SK-N-SH (cell line): ENCODE measurements around the gene CASP7. TPM values are rescaled to one million over a fixed set of nuclear protein-coding genes. Genes with fewer than 3 reads are reported as not detected.

Source experiments
- CTCF ChIA-PET: fragments of 300-600, 350-600 bp; formaldehyde crosslinking; extraction: SDS; loops from one replicate; lab custom pipeline; 2021; lab: Yijun Ruan, JAX
- POLR2A ChIA-PET: fragments of 350-600 bp; sonication (Branson Sonifier 250); formaldehyde crosslinking; extraction: SDS; loops from one replicate; lab custom pipeline; 2020; ENCODE audit warnings: antibody characterized with exemption, inconsistent platforms; lab: Yijun Ruan, JAX
- DNase-seq: peaks from one replicate; pipeline ENCODE4 v3.0.0; 2012
- H2AFZ ChIP-seq: fragments of 200-600 bp; sonication (generic); 2 replicates; pipeline ENCODE4 v1.8.1; 2016; ENCODE audit warnings: antibody characterized with exemption, mild to moderate bottlenecking, low read depth
- H3F3A ChIP-seq: fragments of 200-600 bp; sonication (generic); replicated peaks from 2 replicates; pipeline ENCODE3; 2016; ENCODE audit warnings: antibody characterized with exemption, mild to moderate bottlenecking; ENCODE audit not compliant: insufficient read depth
- H3K27ac ChIP-seq, 2 experiments: fragments of 200-500 bp in 1 of 2; fragments of 200-600 bp in 1 of 2; sonication (Bioruptor generic) in 1 of 2; sonication (generic), shearing (Covaris generic) in 1 of 2; 2 replicates each; pipeline versions ENCODE4 v1.5.1 to v1.6.1; 2014 to 2016; ENCODE audit warnings: low read depth in 2 of 2, inconsistent platforms in 1 of 2, low read length in 1 of 2, mild to moderate bottlenecking in 1 of 2, mixed read lengths in 1 of 2
- H3K27me3 ChIP-seq: fragments of 200-600 bp; sonication (generic), shearing (Covaris generic); 2 replicates; pipeline ENCODE4 v1.6.1; 2016; ENCODE audit warnings: mixed run types; ENCODE audit not compliant: insufficient read depth
- H3K36me3 ChIP-seq, 2 experiments: fragments of 200-500 bp in 1 of 2; fragments of 200-600 bp in 1 of 2; sonication (Bioruptor generic) in 1 of 2; sonication (generic) in 1 of 2; replicated peaks in 1 of 2; 2 replicates each; pipeline versions ENCODE3 to v1.5.1; 2014 to 2016; ENCODE audit warnings: low read length in 1 of 2, mild to moderate bottlenecking in 1 of 2; ENCODE audit not compliant: insufficient read depth in 2 of 2, control insufficient read depth in 1 of 2
- H3K4me1 ChIP-seq, 2 experiments: fragments of 200-500 bp in 1 of 2; fragments of 200-600 bp in 1 of 2; sonication (Bioruptor generic) in 1 of 2; sonication (generic), shearing (Covaris generic) in 1 of 2; 2 replicates each; pipeline versions ENCODE4 v1.5.1 to v1.6.1; 2014 to 2016; ENCODE audit warnings: low read depth in 1 of 2, low read length in 1 of 2, mixed run types in 1 of 2; ENCODE audit not compliant: insufficient read depth in 2 of 2, control insufficient read depth in 1 of 2
- H3K4me2 ChIP-seq: fragments of 200-600 bp; sonication (generic), shearing (Covaris generic); 2 replicates; pipeline ENCODE4 v1.6.1; 2017; ENCODE audit warnings: mixed run types
- H3K4me3 ChIP-seq, 2 experiments: fragments of 200-500 bp in 1 of 2; fragments of 200-600 bp in 1 of 2; sonication (Bioruptor generic) in 1 of 2; sonication (generic), shearing (Covaris generic) in 1 of 2; 2 replicates each; pipeline versions ENCODE4 v1.5.1 to v1.8.1; 2014 to 2016; ENCODE audit warnings: low read depth in 2 of 2, inconsistent platforms in 1 of 2, low read length in 1 of 2, mild to moderate bottlenecking in 1 of 2, mixed read lengths in 1 of 2, moderate library complexity in 1 of 2
- H3K79me2 ChIP-seq: fragments of 200-600 bp; sonication (generic); 2 replicates; pipeline ENCODE4 v1.8.1; 2017; ENCODE audit warnings: mild to moderate bottlenecking; ENCODE audit not compliant: insufficient read depth
- H3K9ac ChIP-seq: fragments of 200-600 bp; sonication (generic); 2 replicates; pipeline ENCODE4 v1.6.1; 2017; ENCODE audit warnings: mixed run types
- H3K9me2 ChIP-seq: fragments of 200-600 bp; sonication (generic); 2 replicates; pipeline ENCODE4 v1.6.1; 2017; ENCODE audit warnings: mixed run types
- H3K9me3 ChIP-seq: fragments of 200-600 bp; sonication (generic); 2 replicates; pipeline ENCODE4 v1.6.1; 2017; ENCODE audit warnings: mixed run types, mild to moderate bottlenecking, moderate library complexity
- H4K20me1 ChIP-seq: fragments of 200-600 bp; sonication (generic); 2 replicates; pipeline ENCODE4 v1.6.1; 2017; ENCODE audit warnings: mild to moderate bottlenecking, mixed run types; ENCODE audit not compliant: insufficient read depth
- ELF1 ChIP-seq: IDR thresholded peaks from 2 replicates; pipeline ENCODE4 v1.4.0; 2012
- EP300 ChIP-seq, 2 experiments: IDR thresholded peaks; 2 replicates each; pipeline versions ENCODE4 v1.4.0 to v1.6.1; 2012; ENCODE audit warnings: borderline replicate concordance in 1 of 2, low read depth in 1 of 2, low read length in 1 of 2
- EZH2phosphoT487 ChIP-seq: fragments of 200-600 bp; sonication (generic); IDR thresholded peaks from 2 replicates; pipeline ENCODE4 v1.6.1; 2017; ENCODE audit warnings: low read depth, mixed run types, mild to moderate bottlenecking, antibody characterized with exemption, moderate library complexity, borderline replicate concordance
- FOXM1 ChIP-seq: IDR thresholded peaks from 2 replicates; pipeline ENCODE4 v1.4.0; 2012; ENCODE audit warnings: low read depth, mild to moderate bottlenecking
- GABPA ChIP-seq: IDR thresholded peaks from 2 replicates; pipeline ENCODE4 v1.4.0; 2012; ENCODE audit warnings: low read depth, mild to moderate bottlenecking
- JUND ChIP-seq: IDR thresholded peaks from 2 replicates; pipeline ENCODE4 v1.4.0; 2012
- POLR2AphosphoS5 ChIP-seq: IDR thresholded peaks from 2 replicates; pipeline ENCODE4 v1.6.1; 2012; ENCODE audit warnings: low read depth, low read length
- RAD21 ChIP-seq: IDR thresholded peaks from 2 replicates; pipeline ENCODE4 v1.6.1; 2012; ENCODE audit warnings: mild to moderate bottlenecking, low read length
- RCOR1 ChIP-seq: fragments of 150-350 bp; IDR thresholded peaks from 2 replicates; pipeline ENCODE4 v1.6.1; 2017; ENCODE audit warnings: antibody characterized with exemption, low read length
- RFX5 ChIP-seq: IDR thresholded peaks from 2 replicates; pipeline ENCODE4 v1.6.1; 2012; ENCODE audit warnings: mild to moderate bottlenecking, improper control_type of control experiment, low read length
- SIN3A ChIP-seq: IDR thresholded peaks from 2 replicates; pipeline ENCODE4 v1.6.1; 2012; ENCODE audit warnings: low read depth, mild to moderate bottlenecking, low read length, moderate library complexity, borderline replicate concordance
- TCF12 ChIP-seq: IDR thresholded peaks from 2 replicates; pipeline ENCODE4 v1.4.0; 2012
- WGBS: methylation state at CpG from one replicate; pipeline ENCODE4 v1.1.6; 2017; ENCODE audit warnings: low lambda C conversion rate; 5-methylcytosine and 5-hydroxymethylcytosine counted together
- polyA plus RNA-seq, 3 experiments: library from polyadenylated mRNA; depleted of rRNA; stranded (reverse); fragments of >200 nt; gene quantifications; 2 replicates each; pipeline ENCODE4 v1.2.3, GENCODE V29; 2012
- TF ChIP-seq, protein P1 (sequence below): fragments of 200-600 bp; sonication (generic); IDR thresholded peaks from 2 replicates; pipeline ENCODE4 v1.6.1; 2017; ENCODE audit warnings: antibody characterized with exemption, mild to moderate bottlenecking, moderate library complexity
- TF ChIP-seq, protein P2 (sequence below): IDR thresholded peaks from 2 replicates; pipeline ENCODE4 v1.4.0; 2012; ENCODE audit warnings: low read depth
- TF ChIP-seq, protein P3 (sequence below): IDR thresholded peaks from 2 replicates; pipeline ENCODE4 v1.4.0; 2012; ENCODE audit warnings: low read depth, borderline replicate concordance
- TF ChIP-seq, protein P4 (sequence below): IDR thresholded peaks from 2 replicates; pipeline ENCODE4; 2012

Gene CASP7
- polyA plus RNA-seq, 1 of the 3 experiments (the other 2 are of a cell fraction) = 15.1 TPM

DNA sequence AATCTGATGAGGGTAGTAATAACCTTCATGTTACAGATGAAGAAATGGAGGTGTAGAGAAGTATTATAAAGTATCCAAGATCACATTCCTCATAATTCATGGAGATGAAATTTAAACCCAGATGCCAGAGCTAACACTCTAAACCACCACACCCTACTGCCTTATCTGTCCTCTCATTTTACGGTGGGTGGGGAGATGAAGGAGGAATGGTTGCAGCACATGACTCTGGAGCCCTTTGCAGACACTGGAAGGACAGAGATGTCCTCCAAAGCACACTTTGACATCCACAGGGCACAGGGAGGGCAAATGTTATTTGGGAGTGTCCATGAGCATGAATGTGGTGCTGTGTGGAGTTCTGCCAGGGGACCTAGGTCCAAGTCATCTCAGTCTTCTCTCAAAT is 72.8 kb downstream of the CASP7 start:
- no peak overlapping the region for H3K4me3 ChIP-seq
- no peaks in the 10 kb centered on the region for H3K27me3 ChIP-seq
- H3K27ac ChIP-seq = no peak overlapping the region
- H3K4me1 ChIP-seq = peaks cover 0 to 6% of the 10 kb centered on the region in 2 experiments; a peak in 1 of 4 replicates
- no peak overlapping the region for H3K4me2 ChIP-seq
- no peaks in the 10 kb centered on the region for H4K20me1 ChIP-seq
- CTCF ChIA-PET = interaction anchor here (1.2 kb wide), 1 partner anchor 42 kb away, joined by 3 read pairs; no protein-coding TSS in a partner anchor
- no peaks in the 10 kb centered on the region for H3K79me2 ChIP-seq
- no peak for TF ChIP-seq RAD21
- H3K9me3 ChIP-seq = no peaks in the 10 kb centered on the region
- H2AFZ ChIP-seq = no peak overlapping the region
- H3K9ac ChIP-seq = no peak overlapping the region
- POLR2A ChIA-PET = no interaction called here
- no peaks in the 10 kb centered on the region for H3F3A ChIP-seq
- DNase-seq = no peak
- 80% methylated on average over 1 of the region's 1 CpG for WGBS
- no peaks in the 10 kb centered on the region for H3K9me2 ChIP-seq
- no peaks in the 10 kb centered on the region for H3K36me3 ChIP-seq

DNA sequence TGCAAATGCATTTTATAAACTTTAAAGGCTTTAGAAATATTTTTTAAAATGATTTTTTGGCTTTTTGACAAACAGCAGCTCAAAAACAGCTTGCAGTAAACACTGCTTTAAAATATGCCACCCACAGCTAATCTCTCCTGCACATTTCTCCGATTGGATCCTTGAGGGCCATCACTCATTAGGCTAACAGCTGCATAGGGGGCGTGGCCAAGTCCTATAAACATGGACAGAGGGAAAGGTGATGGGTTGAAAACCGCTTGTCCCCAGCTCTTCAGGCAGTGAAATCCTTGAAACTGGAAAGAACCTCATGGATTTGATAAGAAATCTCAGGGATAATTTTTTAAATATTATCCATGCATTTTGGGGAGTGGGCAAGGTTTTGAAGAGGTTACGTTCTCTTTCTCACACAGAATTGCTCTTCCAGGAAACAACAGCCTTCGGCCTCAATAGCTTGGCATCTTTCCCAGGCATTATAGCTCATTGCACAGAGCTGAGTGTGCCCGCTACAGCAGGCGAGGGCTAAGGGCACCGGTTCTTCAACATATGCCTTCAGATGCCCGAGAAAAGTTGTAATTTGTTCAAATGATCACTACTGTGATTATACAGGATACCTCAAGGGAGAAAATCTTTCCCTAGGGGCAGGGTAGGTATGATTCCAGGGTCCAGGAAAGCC is 73.4 kb downstream of the CASP7 start:
- Histone ChIP-seq H3K27ac (no peak overlapping the region), H3K27me3 (no peaks in the 10 kb centered on the region), H3F3A (no peaks in the 10 kb centered on the region), H3K4me2 (no peak overlapping the region), H4K20me1 (no peaks in the 10 kb centered on the region), H3K4me3 (no peak overlapping the region), H2AFZ (0 out of 2 replicates have a peak overlapping the region, but pooled peaks have one; percentile 35), H3K9ac (no peak overlapping the region), H3K4me1 (peaks cover 0 to 6% of the 10 kb centered on the region in 2 experiments; a peak in 1 of 4 replicates), H3K36me3 (no peaks in the 10 kb centered on the region), H3K9me3 (no peaks in the 10 kb centered on the region), H3K79me2 (no peaks in the 10 kb centered on the region), H3K9me2 (no peaks in the 10 kb centered on the region)
- CTCF ChIA-PET = interaction anchor here (1.0 kb wide), 1 partner anchor 15 kb away, joined by 3 read pairs; no protein-coding TSS in a partner anchor
- POLR2A ChIA-PET = no interaction called here
- TF ChIP-seq, protein P1, sequence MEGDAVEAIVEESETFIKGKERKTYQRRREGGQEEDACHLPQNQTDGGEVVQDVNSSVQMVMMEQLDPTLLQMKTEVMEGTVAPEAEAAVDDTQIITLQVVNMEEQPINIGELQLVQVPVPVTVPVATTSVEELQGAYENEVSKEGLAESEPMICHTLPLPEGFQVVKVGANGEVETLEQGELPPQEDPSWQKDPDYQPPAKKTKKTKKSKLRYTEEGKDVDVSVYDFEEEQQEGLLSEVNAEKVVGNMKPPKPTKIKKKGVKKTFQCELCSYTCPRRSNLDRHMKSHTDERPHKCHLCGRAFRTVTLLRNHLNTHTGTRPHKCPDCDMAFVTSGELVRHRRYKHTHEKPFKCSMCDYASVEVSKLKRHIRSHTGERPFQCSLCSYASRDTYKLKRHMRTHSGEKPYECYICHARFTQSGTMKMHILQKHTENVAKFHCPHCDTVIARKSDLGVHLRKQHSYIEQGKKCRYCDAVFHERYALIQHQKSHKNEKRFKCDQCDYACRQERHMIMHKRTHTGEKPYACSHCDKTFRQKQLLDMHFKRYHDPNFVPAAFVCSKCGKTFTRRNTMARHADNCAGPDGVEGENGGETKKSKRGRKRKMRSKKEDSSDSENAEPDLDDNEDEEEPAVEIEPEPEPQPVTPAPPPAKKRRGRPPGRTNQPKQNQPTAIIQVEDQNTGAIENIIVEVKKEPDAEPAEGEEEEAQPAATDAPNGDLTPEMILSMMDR = no peak
- TF ChIP-seq, protein P2, sequence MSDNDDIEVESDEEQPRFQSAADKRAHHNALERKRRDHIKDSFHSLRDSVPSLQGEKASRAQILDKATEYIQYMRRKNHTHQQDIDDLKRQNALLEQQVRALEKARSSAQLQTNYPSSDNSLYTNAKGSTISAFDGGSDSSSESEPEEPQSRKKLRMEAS = no peak
- TF ChIP-seq SIN3A (no peak), TCF12 (no peak), GABPA (no peak), FOXM1 (no peak), ELF1 (no peak), JUND (no peak), EP300 (IDR thresholded peaks at IDR 0.05; ENCODE audit: borderline replicate concordance in 1 of 2, low read depth in 1 of 2, low read length in 1 of 2) (no peak), EZH2phosphoT487 (no peak), POLR2AphosphoS5 (no peak), RAD21 (no peak), RFX5 (no peak), RCOR1 (no peak)
- TF ChIP-seq, protein P3, sequence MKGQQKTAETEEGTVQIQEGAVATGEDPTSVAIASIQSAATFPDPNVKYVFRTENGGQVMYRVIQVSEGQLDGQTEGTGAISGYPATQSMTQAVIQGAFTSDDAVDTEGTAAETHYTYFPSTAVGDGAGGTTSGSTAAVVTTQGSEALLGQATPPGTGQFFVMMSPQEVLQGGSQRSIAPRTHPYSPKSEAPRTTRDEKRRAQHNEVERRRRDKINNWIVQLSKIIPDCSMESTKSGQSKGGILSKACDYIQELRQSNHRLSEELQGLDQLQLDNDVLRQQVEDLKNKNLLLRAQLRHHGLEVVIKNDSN = no peak
- TF ChIP-seq, protein P4, sequence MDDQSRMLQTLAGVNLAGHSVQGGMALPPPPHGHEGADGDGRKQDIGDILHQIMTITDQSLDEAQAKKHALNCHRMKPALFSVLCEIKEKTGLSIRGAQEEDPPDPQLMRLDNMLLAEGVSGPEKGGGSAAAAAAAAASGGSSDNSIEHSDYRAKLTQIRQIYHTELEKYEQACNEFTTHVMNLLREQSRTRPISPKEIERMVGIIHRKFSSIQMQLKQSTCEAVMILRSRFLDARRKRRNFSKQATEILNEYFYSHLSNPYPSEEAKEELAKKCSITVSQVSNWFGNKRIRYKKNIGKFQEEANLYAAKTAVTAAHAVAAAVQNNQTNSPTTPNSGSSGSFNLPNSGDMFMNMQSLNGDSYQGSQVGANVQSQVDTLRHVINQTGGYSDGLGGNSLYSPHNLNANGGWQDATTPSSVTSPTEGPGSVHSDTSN = no peak
- 57% methylated on average over 9 of the region's 9 CpGs for WGBS
- DNase-seq = peak; percentile 40
